Fibroblast of upper back skin (primary cell): ENCODE measurements around the gene MID1IP1.
A peak's percentile ranks its signal among the peaks of the same experiment; 100 is the strongest.

Experiments used
- DNase-seq: peaks from one replicate; pipeline ENCODE4 v3.0.0-alpha.2; 2013

Gene MID1IP1

DNA sequence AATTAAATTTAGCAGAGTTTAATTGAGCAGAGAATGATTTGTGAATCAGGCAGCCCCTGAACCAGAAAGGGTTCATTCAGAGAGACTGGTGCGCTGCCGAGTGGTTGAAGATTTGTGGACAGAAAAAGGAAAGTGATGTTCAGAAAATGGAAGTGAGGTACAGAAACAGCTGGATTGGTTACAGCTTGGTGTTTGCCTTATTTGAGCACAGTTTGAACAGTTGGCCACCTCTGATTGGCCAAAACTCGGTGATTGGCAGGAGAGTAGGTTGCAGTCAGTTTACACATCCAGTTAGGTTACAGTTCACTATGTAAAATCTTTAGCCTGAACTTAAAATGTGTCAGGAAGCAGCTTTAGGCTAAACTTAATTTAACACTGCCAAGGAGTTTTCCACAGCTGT, 14.9 kb downstream of the MID1IP1 start:
- DNase-seq, result peak; percentile 20

DNA sequence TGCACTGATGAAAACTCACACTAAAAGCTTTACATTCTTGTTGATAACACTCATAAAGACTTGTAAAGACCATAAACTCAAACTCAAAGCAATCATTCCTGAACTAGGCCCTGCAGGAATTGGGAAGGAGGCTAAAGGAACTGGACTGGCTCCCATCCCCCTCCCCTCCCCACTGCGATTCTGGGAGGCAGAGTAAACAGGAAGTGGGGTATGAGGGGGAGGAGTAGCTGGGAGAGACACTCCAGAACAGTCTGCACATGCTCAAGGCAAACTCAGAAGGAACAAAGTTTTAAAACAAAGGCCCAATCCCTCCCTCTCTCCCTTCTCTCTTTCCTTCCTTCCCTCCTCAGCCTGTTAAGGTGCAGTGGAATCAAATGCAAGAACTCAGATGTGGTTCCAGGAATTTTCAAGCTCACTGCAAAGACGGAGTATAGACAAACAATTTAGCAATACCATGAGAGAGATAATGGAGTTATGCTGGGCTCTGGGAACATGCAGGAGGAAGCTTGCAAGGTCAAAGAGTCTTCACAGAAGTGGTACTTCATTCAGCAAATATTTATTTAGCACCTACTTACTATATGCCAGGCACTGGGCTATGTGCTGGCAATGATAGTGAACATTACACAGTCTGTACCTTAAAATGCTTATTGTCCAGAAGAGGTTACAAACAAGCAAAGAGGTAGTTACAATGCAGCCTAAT, 15.9 kb downstream of the MID1IP1 start:
- DNase-seq, result peak; percentile 69

DNA sequence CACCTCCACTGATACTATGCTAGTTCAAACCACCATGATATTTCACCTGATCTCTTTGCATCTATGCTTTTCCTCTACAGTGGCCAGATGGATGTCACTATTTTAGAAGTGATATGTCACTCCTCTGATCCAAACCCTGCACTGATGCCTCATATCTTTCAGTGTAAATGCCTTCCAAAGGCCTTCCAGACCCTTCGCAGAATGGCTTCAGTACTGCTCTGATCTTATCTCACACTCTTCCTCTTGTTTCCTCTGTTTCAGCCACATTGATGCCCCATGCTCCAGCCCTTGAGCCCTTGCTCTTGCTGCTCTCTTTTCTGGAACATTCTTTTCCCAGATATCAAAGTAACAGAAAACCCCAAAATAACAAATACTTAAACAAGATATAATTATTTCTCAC, 17.9 kb downstream of the MID1IP1 start:
- no peak for DNase-seq

DNA sequence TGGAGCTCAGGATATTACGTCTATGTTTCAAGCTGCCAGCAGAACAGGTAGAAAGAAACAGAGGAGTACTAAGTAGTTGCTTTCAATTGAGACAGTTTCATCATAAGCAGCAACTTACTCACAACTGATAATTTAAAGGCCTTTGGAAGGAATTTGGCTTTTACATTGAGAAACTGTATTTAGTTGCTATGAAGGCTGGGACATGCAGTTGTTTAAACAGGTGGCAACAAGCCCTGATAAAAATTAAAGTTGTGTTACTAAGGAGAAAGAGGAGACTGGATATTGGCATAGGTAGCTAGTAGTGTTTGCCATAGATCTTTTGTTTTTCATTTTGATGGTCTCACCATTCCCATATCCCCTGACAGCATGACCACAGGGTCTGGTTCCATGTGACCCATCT, 18.4 kb downstream of the MID1IP1 start:
- DNase-seq, result no peak

DNA sequence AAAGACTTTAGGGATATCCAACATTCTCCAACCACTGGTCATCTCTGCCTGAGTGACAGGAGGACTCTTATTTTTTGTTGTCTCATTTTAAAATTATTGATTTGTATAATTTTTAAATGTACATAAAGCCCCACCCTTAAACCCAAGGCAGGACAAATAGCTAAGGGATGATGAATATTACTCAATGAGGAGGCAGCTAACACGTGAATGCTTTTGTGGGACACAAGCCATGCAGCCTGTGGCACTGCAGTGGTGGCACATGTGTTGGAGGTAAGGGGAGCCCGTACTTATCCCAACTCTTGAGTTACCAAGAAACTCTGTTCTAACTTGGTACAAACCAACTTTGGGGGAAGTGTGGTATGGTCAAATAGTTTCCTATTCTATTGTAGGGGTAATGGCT, 19.5 kb downstream of the MID1IP1 start:
- DNase-seq, result no peak

DNA sequence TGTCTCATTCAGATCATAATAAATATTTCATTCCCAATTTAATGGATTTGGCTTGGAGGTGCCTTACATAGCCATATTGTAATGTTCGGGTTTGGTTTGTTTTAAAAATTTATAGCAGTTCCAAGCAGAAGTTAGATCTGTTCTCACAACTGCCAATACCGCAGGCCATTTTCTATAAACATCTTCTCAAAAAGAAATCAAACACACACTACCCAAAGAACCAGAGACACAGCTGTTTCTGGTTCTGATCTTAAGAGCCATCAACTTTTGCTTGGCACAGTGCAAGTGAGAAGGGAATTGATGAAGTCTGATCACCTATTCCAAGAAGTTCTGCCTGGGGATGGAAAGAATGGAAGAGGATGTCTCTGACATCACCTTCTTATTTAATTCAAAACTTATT, 22.9 kb downstream of the MID1IP1 start:
- no peak for DNase-seq

DNA sequence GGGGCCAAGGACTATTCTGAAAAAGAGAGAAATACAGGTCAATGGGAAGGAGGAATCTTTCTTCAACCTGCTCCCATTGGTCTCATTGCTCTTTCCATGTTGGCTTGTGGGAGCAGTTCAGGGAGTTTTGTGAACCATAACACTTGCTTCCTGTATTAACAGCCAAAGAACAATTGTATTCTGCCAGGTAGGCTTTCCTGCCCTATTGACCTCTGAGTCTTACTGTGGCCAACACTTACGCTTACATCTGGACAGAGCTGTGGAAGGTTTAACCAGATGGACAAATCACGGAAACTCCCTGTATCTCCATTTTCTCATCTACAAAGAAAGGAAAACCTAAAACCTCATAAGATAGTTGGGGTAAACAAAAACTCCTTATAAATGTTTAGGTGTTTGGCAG, 30.7 kb downstream of the MID1IP1 start:
- no peak for DNase-seq

DNA sequence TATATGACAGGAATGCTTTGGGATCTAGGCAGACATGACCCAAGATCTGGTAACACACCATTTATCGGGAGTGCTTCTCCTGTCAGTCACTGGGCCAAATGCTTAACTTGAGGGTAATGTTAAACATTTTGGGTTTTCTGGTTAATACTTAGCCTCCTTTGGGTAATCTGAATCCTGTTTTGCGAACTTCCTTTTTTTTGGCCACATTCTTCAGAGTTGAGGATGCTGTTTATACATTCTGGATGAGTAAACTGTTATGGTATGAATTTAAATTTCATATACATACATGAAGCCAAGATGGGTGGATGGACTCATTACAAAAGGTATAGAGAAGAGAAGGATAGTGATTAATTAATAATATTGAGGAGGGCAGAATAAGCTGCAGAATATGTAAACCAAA, 36.1 kb downstream of the MID1IP1 start:
- peak; percentile 0 for DNase-seq

DNA sequence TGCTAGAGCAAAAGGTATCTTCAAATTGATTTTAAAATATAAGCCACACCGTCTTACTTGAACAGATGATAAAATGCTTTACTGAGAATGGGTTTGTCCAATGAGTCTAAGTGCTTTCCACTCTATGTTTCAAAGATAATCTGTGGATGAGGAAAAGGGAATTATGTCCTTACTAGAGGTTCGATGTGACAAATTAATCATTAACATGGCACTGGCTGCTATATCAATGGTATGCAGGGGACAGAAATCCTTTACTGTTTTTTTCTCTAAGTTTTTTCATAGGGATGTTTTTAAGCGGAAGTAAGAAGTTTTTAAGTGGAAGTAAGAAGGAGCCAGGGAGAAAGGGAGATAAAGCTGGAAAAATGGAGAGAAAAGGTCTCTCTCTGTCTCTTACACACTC, 38.0 kb downstream of the MID1IP1 start:
- no peak for DNase-seq

DNA sequence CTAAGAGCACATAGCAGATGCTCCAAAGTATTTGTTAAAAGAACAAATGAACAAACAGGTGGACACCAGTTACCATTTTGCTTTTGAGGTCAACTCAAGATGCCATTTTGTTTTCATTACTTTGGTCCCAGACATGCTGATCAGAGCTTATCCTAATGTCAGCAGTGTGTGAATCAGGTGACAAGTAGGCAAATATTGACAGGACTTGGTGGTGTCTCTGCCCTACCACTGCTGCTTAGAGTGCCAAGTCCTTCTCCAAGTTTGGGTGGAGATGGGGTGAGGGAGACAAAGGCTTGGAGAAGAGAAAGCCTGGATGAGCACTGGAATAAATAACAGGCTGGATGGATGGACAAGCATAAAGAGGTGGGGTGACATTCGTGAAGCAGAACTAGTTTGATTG, 38.7 kb downstream of the MID1IP1 start:
- no peak for DNase-seq

DNA sequence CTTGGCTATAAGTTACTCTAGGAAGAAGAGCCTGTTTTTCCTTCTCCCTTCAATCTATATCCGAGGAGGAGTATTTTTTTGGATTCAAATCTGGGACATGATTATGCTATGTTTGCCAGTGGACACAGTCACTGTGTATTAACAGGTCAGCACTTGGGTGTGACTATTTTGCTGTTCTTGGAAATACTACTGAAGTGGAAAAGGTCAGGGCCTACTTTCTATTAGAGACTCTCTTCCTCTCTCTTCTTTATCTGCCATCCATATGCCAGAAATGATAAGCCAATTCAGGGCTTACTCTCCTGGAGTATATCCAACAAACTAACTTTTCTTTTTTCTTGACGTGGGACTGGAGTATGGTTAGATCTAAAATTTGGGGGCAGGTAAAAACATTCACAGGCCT, 40.5 kb downstream of the MID1IP1 start:
- no peak for DNase-seq

DNA sequence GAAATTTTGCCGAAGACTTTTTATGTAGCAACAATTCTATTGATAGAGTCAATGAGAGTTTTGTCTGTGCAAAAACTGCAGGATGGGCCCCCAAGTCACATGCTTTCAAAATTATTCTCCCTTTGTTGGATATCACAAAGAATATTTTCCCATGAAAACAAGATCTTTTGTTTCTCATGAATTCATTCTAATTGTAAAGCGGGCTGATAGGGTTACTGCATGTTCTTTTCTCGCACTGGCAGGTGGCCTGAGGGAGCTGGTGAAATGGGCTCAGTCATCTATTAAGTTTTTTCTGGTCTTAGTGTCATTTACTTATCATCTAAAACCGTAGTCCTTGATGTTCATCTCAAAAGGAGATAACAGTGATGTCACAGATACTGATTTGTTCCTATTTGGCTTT, 44.2 kb downstream of the MID1IP1 start:
- no peak for DNase-seq

DNA sequence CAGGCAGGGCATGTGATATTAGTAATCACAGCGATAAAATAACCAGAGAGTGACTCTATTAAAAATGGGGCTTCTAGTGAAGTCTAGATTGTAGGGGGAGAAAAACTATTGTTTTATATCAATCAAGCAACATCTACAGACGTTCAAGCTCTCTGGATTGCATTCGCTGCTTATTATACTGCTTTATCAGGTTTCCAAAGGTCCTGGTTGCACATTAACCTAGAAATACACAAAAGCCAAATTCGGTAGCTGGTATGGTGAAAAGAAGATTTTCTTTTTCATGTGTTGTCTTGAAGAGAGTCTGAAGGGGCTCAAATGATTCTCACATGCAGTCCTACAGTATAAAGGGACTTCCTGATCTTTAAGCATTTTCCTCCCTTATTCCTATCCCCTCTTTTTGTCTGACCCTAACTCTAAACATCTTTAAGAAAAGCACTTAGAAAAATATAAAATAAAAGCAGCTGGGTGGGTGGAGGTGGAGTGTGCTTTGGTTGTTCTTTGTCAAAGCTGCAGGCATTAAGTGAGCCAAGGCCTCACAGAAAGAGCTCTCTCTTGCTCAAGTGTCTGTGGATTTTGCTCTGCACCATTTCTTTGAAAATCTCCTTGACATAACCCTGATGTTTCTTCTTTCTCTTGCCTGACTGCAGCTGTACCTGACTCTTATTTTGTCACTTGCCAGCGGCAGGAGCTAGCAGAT, 46.1 kb downstream of the MID1IP1 start:
- DNase-seq, result no peak

DNA sequence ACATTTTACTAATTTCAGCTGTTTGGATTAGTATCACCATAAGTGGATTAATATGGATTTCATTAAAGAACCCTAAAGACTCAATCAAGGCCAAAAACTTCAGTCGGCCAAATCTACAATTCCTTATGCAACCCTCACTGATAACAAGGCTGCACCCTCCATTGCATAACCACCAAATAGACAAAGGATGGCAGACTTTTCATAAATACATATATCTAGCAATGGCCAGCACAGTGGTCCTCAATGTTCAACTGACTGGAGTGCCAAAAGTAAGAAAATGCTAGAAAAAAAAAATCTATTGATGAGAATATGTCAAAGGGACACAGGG, 46.6 kb downstream of the MID1IP1 start:
- DNase-seq, result no peak

DNA sequence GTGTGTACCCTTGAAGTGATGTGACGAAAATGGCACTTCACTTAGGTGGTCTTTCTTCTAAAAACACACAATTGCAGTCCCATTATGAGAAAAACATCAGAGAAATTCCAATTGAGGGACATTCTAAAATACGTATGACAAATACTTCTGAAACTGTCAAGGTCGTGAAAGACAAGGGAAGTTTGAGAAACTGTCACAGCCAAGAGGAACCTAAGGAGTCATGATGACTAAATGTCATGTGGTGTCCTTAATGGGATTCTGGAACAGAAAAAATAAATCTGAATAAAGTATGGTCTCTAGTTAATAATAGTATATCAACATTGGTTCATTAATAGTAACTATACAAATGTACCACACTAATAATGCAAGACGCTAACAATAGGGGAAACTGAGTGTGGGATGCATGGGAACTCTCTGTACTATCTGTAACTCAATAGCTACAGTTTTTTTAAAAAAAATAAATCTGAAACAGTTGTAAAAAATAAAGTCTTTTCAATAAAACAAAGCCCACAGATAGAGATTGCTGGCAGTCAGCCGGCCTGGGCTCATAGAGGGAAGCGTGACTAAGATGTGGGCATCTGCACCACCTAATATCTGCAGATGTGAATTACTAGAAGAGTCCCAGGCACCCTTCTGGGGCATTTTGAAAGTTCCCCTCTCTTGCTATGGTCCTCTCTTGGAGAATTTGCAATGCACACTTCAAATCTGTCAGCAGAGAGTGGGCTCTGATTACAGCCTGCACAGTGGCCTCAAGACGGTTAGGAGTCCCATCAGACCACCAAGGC, 47.6 kb downstream of the MID1IP1 start:
- no peak for DNase-seq

DNA sequence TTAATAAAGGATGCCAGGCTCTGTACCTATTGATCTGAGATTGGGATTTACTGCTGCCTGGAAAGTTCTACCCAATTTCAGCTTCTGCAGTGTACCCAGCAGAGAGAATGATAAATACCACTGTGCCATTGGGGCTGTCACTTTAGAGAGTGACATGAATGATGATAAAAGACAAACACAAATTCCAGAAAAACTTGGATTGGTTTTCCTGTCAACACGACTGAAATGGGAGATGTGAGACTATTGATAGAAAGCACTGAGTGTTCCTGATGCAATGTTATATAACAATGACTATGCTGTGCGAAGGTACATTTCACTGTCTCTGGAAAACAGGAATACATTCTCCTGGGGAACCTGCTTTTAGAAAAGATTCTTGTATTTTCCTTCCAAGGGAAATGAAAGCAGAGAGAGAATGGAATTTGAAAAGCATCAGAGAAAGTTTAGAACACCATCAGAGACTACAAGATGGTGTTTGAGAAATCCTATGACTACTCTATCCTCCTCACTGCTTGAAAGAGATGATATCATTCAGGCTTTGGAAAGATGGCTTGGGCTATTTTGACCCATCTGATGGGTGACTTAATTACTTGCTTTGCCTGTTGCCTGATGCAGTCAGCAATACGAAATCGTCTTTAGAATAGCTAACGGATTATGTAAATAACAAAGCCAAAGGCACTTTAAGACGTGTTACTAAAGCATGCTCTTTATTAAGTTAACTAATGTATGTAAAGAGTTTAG, 49.7 kb downstream of the MID1IP1 start:
- no peak for DNase-seq

DNA sequence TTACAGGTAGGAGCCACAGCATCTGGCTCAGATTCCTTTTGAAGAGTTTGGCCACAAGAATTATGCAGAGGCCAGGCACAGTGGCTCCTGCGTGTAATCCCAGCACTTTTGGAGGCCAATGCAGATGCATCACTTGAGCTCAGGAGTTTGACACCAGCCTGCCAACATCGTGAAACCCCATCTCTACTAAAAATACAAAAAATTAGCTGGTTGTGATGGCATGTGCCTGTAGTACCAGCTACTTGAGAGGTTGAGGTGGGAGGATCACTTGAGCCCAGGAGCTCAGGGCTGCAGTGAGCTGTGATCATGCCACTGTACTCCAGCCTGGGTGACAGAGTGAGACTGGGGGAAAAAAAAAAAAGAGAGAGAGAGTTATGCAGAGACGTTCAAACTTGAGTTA, 53.0 kb downstream of the MID1IP1 start:
- no peak for DNase-seq
